ENCODE results near the gene BRD7.

BRD7 gene

GRCh38 chr16:50308237-50308965, 60.4 kb downstream of the BRD7 start:
- Histone ChIP-seq H3K4me3 (ENCODE audit: low read length) (no peak overlapping the region), H2AFZ (ENCODE audit: low read length) (no peak overlapping the region), H3K4me2 (ENCODE audit: low read depth, low read length) (no peak overlapping the region), H3K36me3 (replicated peaks; ENCODE audit: insufficient read depth, low read length) (no peaks in the 10 kb centered on the region), H3K79me2 (ENCODE audit: low read length) (no peaks in the 10 kb centered on the region), H3K27me3 (replicated peaks; ENCODE audit: insufficient read depth, low read length) (no peaks in the 10 kb centered on the region), H3K9me2 (replicated peaks; ENCODE audit: insufficient read depth, low read length) (no peaks in the 10 kb centered on the region), H3K4me1 (ENCODE audit: low read length) (no peaks in the 10 kb centered on the region), H3F3A (ENCODE audit: insufficient read depth, low read length) (no peaks in the 10 kb centered on the region), H3K27ac (ENCODE audit: low read length) (no peak overlapping the region), H3K9ac (ENCODE audit: low read length) (no peak overlapping the region), H4K20me1 (ENCODE audit: insufficient read depth, low read length) (no peaks in the 10 kb centered on the region), H3K9me3 (replicated peaks; ENCODE audit: insufficient read depth, low read length) (no peaks in the 10 kb centered on the region)
- DNase-seq = no peak
- TF ChIP-seq EZH2 (optimal IDR thresholded peaks at IDR 0.05; ENCODE audit: low read depth, low read length) (no peak), CTCF (IDR thresholded peaks at IDR 0.05; ENCODE audit: low read length) (no peak), EZH2phosphoT487 (IDR thresholded peaks at IDR 0.05; ENCODE audit: low read length) (no peak)

GRCh38 chr16:50306287-50306686, 62.5 kb downstream of the BRD7 start:
- Histone ChIP-seq H3K4me2 (ENCODE audit: low read depth, low read length) (no peak overlapping the region), H3K9me2 (replicated peaks; ENCODE audit: insufficient read depth, low read length) (no peaks in the 10 kb centered on the region), H3K9ac (ENCODE audit: low read length) (no peak overlapping the region)

GRCh38 chr16:50305441-50306061, 63.2 kb downstream of the BRD7 start:
- Histone ChIP-seq H3K9ac (ENCODE audit: low read length) (no peak overlapping the region), H3F3A (ENCODE audit: insufficient read depth, low read length) (no peaks in the 10 kb centered on the region), H3K27ac (ENCODE audit: low read length) (no peak overlapping the region), H3K27me3 (replicated peaks; ENCODE audit: insufficient read depth, low read length) (no peaks in the 10 kb centered on the region), H3K9me2 (replicated peaks; ENCODE audit: insufficient read depth, low read length) (no peaks in the 10 kb centered on the region), H3K4me2 (ENCODE audit: low read depth, low read length) (no peak overlapping the region), H3K4me3 (ENCODE audit: low read length) (no peak overlapping the region), H3K79me2 (ENCODE audit: low read length) (no peaks in the 10 kb centered on the region), H3K36me3 (replicated peaks; ENCODE audit: insufficient read depth, low read length) (no peaks in the 10 kb centered on the region), H2AFZ (ENCODE audit: low read length) (no peak overlapping the region), H4K20me1 (ENCODE audit: insufficient read depth, low read length) (no peaks in the 10 kb centered on the region), H3K9me3 (replicated peaks; ENCODE audit: insufficient read depth, low read length) (no peaks in the 10 kb centered on the region), H3K4me1 (ENCODE audit: low read length) (no peaks in the 10 kb centered on the region)
- TF ChIP-seq EZH2phosphoT487 (IDR thresholded peaks at IDR 0.05; ENCODE audit: low read length) (no peak), EZH2 (optimal IDR thresholded peaks at IDR 0.05; ENCODE audit: low read depth, low read length) (no peak), CTCF (IDR thresholded peaks at IDR 0.05; ENCODE audit: low read length) (no peak)
- DNase-seq = no peak

More at GRCh38 chr16:50306287-50306686, 62.5 kb downstream of the BRD7 start:
- Histone ChIP-seq H3K4me3 (ENCODE audit: low read length) (no peak overlapping the region), H2AFZ (ENCODE audit: low read length) (no peak overlapping the region), H3K79me2 (ENCODE audit: low read length) (no peaks in the 10 kb centered on the region), H3K4me1 (ENCODE audit: low read length) (no peaks in the 10 kb centered on the region), H3K36me3 (replicated peaks; ENCODE audit: insufficient read depth, low read length) (no peaks in the 10 kb centered on the region), H3K27ac (ENCODE audit: low read length) (no peak overlapping the region), H4K20me1 (ENCODE audit: insufficient read depth, low read length) (no peaks in the 10 kb centered on the region), H3K27me3 (replicated peaks; ENCODE audit: insufficient read depth, low read length) (no peaks in the 10 kb centered on the region), H3F3A (ENCODE audit: insufficient read depth, low read length) (no peaks in the 10 kb centered on the region), H3K9me3 (replicated peaks; ENCODE audit: insufficient read depth, low read length) (no peaks in the 10 kb centered on the region)
- DNase-seq = no peak
- TF ChIP-seq EZH2 (optimal IDR thresholded peaks at IDR 0.05; ENCODE audit: low read depth, low read length) (no peak), EZH2phosphoT487 (IDR thresholded peaks at IDR 0.05; ENCODE audit: low read length) (no peak)

All from MM.1S (cell line).